SKM-1 (cell line): ENCODE data around the gene C6orf132.

Experiments
- DNase-seq: peaks from one replicate; lab custom pipeline; 2025; ENCODE audit not compliant: unreplicated experiment; lab: John Stamatoyannopoulos, UW

The C6orf132 gene

GRCh38 chr6:42135722-42136121, 6.7 kb downstream of the C6orf132 start:
- DNase-seq = no peak

GRCh38 chr6:42135161-42135560, 7.3 kb downstream of the C6orf132 start:
- no peak for DNase-seq

GRCh38 chr6:42133926-42134325, 8.5 kb downstream of the C6orf132 start:
- DNase-seq = no peak

- no peak for DNase-seq
Measured at GRCh38 chr6:42131531-42131930, 10.9 kb downstream of the C6orf132 start.

GRCh38 chr6:42129360-42129676, 13.1 kb downstream of the C6orf132 start:
- DNase-seq = no peak

GRCh38 chr6:42128460-42129359, 13.7 kb downstream of the C6orf132 start:
- no peak for DNase-seq

- no peak for DNase-seq
Measured at GRCh38 chr6:42125663-42126062, 16.8 kb downstream of the C6orf132 start.

- DNase-seq = no peak
Measured at GRCh38 chr6:42125231-42125630, 17.2 kb downstream of the C6orf132 start.

GRCh38 chr6:42124223-42124836, 18.1 kb downstream of the C6orf132 start:
- DNase-seq = no peak

- DNase-seq = no peak
Measured at GRCh38 chr6:42123379-42124103, 18.9 kb downstream of the C6orf132 start.

GRCh38 chr6:42120895-42121865, 21.2 kb downstream of the C6orf132 start:
- DNase-seq = no peak

GRCh38 chr6:42118162-42119001, 24.0 kb downstream of the C6orf132 start:
- DNase-seq = no peak

- no peak for DNase-seq
Measured at GRCh38 chr6:42117843-42118161, 24.6 kb downstream of the C6orf132 start.

GRCh38 chr6:42113936-42114636, 28.3 kb downstream of the C6orf132 start:
- no peak for DNase-seq

GRCh38 chr6:42112351-42112750, 30.1 kb downstream of the C6orf132 start:
- DNase-seq = no peak

- DNase-seq = no peak
Measured at GRCh38 chr6:42110683-42111082, 31.7 kb downstream of the C6orf132 start.

- DNase-seq = no peak
Measured at GRCh38 chr6:42108071-42108470, 34.3 kb downstream of the C6orf132 start.

GRCh38 chr6:42106112-42107023, 36.1 kb downstream of the C6orf132 start:
- DNase-seq = no peak
